K562 (cell line): ENCODE data around the gene PLEKHF1. TPM values are rescaled to one million over a fixed set of nuclear protein-coding genes. Genes with fewer than 3 reads are reported as not detected.

ENCODE experiments used
- KDM1A ChIP-seq, 2 experiments: fragments of 450-650 bp; IDR thresholded peaks; 2 replicates each; pipeline ENCODE4 v1.6.1; 2016; ENCODE audit warnings: mild to moderate bottlenecking in 2 of 2
- LEF1 ChIP-seq: fragments of 450-650 bp; IDR thresholded peaks from 2 replicates; pipeline ENCODE4 v1.6.1; 2016; ENCODE audit warnings: mild to moderate bottlenecking
- OTX1 ChIP-seq: fragments of 450-650 bp; formaldehyde crosslinking; IDR thresholded peaks from 2 replicates; pipeline ENCODE4 v1.4.0; 2022; ENCODE audit warnings: mild to moderate bottlenecking
- RCOR1 ChIP-seq, 2 experiments: IDR thresholded peaks; 2 replicates each; pipeline ENCODE4 v1.6.1; 2012; ENCODE audit warnings: low read depth in 2 of 2, low read length in 2 of 2, borderline replicate concordance in 1 of 2, improper control_type of control experiment in 1 of 2
- ZFP30 ChIP-seq: fragments of 250-450 bp; sonication (Bioruptor Pico); IDR thresholded peaks from 2 replicates; pipeline ENCODE4 v1.8.0; 2022; ENCODE audit warnings: moderate library complexity, mild to moderate bottlenecking, inconsistent platforms, borderline replicate concordance
- ZNF23 ChIP-seq: fragments of 250-450 bp; sonication (Bioruptor Pico); IDR thresholded peaks from 2 replicates; pipeline ENCODE4 v1.4.0; 2020; ENCODE audit warnings: mild to moderate bottlenecking
- ZNF277 ChIP-seq: fragments of 250-450 bp; sonication (Bioruptor Pico); IDR thresholded peaks from 2 replicates; pipeline ENCODE4 v1.8.0; 2022; ENCODE audit warnings: inconsistent platforms, mild to moderate bottlenecking, moderate library complexity, borderline replicate concordance
- polyA plus RNA-seq, 8 experiments: library from polyadenylated mRNA; depleted of rRNA in 4 of 8; stranded (reverse) in 5 of 8; unstranded in 3 of 8; fragments of >200 nt; fragmentation: Nextera tagmentation in 2 of 8; fragmentation: Illumina TruSeq in 1 of 8; extraction: Ambion mirVana in 2 of 8; extraction: Trizol in 1 of 8; gene quantifications; 2 replicates each; pipeline versions ENCODE4 v1.2.1 to v1.2.3, GENCODE V29; 2011 to 2014; ENCODE audit warnings: inconsistent platforms in 1 of 8, missing spikeins in 1 of 8
- total RNA-seq, 7 experiments: library from RNA; depleted of rRNA in 6 of 7; stranded (reverse); fragments of >200 nt in 6 of 7; fragmentation: Illumina TruSeq in 2 of 7; extraction: Trizol in 2 of 7; gene quantifications; 2 replicates each; pipeline versions ENCODE4 v1.2.1 to v1.2.3, GENCODE V29; 2011 to 2021; ENCODE audit warnings: low replicate concordance in 1 of 7
- TF ChIP-seq, protein P1 (sequence below), 2 experiments: IDR thresholded peaks in 1 of 2; conservative IDR thresholded peaks in 1 of 2; 2 replicates each; pipeline ENCODE4 v1.6.1; 2016; ENCODE audit warnings: low read depth in 2 of 2, mild to moderate bottlenecking in 1 of 2, missing compliant biosample characterization in 1 of 2, missing genetic modification characterization in 1 of 2, moderate library complexity in 1 of 2
- TF ChIP-seq, protein P2 (sequence below): fragments of 450-650 bp; IDR thresholded peaks from 2 replicates; pipeline ENCODE4 v1.6.1; 2014; ENCODE audit warnings: low read depth, mild to moderate bottlenecking, moderate library complexity, borderline replicate concordance
- TF ChIP-seq, protein P3 (sequence below), 2 experiments: fragments of 450-650 bp; IDR thresholded peaks; 2 replicates each; pipeline ENCODE4 v1.6.1; 2016; ENCODE audit warnings: mild to moderate bottlenecking in 2 of 2, borderline replicate concordance in 1 of 2, low read depth in 1 of 2, moderate library complexity in 1 of 2

PLEKHF1 gene
- total and polyA plus RNA-seq, 9 of the 15 experiments (the other 6 are each of a cell fraction or from before 2014, with no cell fraction given), result 0.07 to 13.4 (median 3.9) TPM; not detected in 1

GRCh38 chr19:29660835-29661234 is 4.4 kb upstream of the PLEKHF1 start (continued):
- TF ChIP-seq RCOR1 (IDR thresholded peaks at IDR 0.05; ENCODE audit: borderline replicate concordance in 1 of 2, low read depth in 2 of 2, low read length in 2 of 2) (peak in 1 of 2 experiments; percentile 36; a peak in 1 of 4 replicates), ZFP30 (CRISPR knock-in tag) (no peak), ZNF23 (CRISPR knock-in tag) (no peak), OTX1 (CRISPR knock-in tag) (0 out of 2 replicates have a peak, but pooled peaks have one; percentile 45), KDM1A (IDR thresholded peaks at IDR 0.05) (peak in 1 of 2 experiments; percentile 43; a peak in 1 of 4 replicates), LEF1 (0 out of 2 replicates have a peak, but pooled peaks have one; percentile 52), ZNF277 (CRISPR knock-in tag) (no peak)
- TF ChIP-seq, protein P1, sequence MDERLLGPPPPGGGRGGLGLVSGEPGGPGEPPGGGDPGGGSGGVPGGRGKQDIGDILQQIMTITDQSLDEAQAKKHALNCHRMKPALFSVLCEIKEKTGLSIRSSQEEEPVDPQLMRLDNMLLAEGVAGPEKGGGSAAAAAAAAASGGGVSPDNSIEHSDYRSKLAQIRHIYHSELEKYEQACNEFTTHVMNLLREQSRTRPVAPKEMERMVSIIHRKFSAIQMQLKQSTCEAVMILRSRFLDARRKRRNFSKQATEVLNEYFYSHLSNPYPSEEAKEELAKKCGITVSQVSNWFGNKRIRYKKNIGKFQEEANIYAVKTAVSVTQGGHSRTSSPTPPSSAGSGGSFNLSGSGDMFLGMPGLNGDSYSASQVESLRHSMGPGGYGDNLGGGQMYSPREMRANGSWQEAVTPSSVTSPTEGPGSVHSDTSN (CRISPR knock-in tag; IDR thresholded peaks at IDR 0.05; ENCODE audit: low read depth), result no peak
- TF ChIP-seq, protein P1 (tag; conservative IDR thresholded peaks at IDR 0.05; ENCODE audit: low read depth), result peak; percentile 94
- TF ChIP-seq, protein P2, sequence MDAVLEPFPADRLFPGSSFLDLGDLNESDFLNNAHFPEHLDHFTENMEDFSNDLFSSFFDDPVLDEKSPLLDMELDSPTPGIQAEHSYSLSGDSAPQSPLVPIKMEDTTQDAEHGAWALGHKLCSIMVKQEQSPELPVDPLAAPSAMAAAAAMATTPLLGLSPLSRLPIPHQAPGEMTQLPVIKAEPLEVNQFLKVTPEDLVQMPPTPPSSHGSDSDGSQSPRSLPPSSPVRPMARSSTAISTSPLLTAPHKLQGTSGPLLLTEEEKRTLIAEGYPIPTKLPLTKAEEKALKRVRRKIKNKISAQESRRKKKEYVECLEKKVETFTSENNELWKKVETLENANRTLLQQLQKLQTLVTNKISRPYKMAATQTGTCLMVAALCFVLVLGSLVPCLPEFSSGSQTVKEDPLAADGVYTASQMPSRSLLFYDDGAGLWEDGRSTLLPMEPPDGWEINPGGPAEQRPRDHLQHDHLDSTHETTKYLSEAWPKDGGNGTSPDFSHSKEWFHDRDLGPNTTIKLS, result no peak
- TF ChIP-seq, protein P3, sequence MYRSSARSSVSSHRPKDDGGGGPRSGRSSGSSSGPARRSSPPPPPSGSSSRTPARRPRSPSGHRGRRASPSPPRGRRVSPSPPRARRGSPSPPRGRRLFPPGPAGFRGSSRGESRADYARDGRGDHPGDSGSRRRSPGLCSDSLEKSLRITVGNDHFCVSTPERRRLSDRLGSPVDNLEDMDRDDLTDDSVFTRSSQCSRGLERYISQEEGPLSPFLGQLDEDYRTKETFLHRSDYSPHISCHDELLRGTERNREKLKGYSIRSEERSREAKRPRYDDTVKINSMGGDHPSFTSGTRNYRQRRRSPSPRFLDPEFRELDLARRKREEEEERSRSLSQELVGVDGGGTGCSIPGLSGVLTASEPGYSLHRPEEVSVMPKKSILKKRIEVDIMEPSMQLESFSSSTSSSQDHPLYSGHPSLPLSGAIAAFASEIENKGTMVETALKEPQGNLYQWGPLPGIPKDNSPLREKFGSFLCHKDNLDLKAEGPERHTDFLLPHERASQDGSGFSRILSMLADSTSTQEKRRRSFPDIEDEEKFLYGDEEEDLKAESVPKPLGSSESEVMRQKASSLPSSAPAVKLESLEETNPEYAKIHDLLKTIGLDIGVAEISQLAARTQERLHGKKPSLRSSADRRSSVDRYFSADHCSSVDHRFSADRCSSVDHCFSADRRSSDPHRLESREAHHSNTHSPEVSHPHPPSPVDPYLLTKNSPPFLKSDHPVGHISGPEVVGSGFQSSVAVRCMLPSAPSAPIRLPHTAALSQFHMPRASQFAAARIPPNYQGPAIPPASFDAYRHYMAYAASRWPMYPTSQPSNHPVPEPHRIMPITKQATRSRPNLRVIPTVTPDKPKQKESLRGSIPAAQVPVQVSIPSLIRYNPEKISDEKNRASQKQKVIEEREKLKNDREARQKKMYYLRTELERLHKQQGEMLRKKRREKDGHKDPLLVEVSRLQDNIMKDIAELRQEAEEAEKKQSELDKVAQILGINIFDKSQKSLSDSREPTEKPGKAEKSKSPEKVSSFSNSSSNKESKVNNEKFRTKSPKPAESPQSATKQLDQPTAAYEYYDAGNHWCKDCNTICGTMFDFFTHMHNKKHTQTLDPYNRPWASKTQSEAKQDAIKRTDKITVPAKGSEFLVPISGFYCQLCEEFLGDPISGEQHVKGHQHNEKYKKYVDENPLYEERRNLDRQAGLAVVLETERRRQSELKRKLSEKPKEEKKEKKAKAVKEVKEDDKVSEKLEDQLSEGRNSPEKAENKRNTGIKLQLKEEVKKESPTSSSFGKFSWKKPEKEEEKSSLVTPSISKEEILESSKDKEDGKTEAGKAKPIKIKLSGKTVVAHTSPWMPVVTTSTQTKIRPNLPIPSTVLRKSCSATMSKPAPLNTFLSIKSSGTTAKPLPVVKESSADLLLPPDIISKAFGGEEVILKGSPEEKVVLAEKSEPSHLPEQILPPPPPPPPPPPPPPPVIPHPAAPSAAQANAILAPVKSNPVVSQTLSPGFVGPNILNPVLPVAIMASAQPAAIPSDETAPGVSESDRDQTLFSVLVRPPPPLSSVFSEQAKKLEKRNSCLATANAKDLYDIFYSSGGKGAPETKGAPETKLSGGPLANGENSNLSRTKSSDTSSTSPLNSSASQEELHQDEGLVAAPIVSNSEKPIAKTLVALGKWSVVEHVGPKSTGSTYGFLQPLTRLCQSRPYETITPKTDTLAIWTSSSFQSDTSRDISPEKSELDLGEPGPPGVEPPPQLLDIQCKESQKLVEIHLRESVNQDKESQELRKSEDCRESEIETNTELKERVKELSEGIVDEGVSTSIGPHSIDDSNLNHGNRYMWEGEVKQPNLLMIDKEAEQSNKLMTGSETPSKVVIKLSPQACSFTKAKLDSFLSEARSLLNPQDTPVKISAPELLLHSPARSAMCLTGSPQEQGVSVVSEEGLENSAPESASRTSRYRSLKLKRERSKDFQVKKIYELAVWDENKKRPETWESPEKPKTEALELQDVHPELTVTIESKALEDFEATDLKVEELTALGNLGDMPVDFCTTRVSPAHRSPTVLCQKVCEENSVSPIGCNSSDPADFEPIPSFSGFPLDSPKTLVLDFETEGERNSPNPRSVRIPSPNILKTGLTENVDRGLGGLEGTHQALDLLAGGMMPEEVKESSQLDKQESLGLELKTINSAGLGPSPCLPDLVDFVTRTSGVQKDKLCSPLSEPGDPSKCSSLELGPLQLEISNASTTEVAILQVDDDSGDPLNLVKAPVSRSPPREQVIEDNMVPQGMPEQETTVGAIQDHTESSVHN (IDR thresholded peaks at IDR 0.05; ENCODE audit: borderline replicate concordance in 1 of 2, low read depth in 1 of 2), result no peak
